Umbilical cord (tissue), 2 donors: ENCODE measurements around the gene C1orf21. TPM values are rescaled to one million over a fixed set of nuclear protein-coding genes. Genes with fewer than 3 reads are reported as not detected.
"Not testable (repeated sequence)": the region's sequence is repeated elsewhere in the genome, so short reads cannot be mapped to it uniquely, and the experiment has no call there.

Source experiments
- DNase-seq: peaks from one replicate; pipeline ENCODE4 v3.0.0-alpha.2; 2015; ENCODE audit warnings: low spot score
- total RNA-seq: library from RNA; depleted of rRNA; stranded (reverse); fragments of >200 nt; gene quantifications from one replicate; pipeline ENCODE4 v1.2.3, GENCODE V29; 2014; ENCODE audit warnings: low replicate concordance; ENCODE audit not compliant: insufficient read depth

Gene C1orf21, protein sequence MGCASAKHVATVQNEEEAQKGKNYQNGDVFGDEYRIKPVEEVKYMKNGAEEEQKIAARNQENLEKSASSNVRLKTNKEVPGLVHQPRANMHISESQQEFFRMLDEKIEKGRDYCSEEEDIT
- 54.7 TPM for total RNA-seq

DNA sequence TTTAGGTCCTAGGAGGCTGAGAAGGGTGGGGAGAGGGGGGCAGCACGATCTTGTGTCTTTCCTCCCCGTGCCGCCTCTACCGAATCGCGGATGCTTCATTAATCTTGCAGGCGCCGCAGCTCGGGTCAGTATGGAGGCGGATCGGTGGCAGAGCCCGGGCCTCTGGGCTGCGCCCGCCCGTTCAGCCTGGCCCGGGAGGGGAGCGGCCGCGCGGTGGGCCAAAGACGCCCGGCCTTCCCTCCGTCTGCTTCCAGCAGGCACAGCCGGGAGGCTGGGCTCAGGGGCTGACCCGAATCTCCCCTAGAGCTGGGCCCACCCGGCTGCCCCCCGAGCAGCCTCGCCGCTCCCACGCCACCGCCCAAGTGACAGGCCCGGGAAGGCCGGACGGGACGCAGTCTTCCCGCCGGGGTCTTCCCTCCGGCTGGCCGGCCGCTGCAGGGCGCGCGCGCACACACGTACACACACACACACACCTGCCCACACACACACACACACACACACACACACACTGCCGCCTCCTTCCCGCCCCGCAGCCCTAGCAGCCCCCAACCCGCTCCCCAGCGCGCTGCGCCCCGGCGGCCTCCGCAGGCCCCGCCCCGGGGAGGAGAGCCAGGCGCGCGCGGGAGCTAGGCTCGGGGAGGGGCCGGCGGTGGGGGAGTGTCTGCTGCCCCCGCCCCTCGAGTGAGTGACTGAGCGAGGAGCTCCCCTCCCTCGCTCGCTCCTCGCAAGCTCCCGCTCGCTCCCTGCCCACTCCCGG, at the start of gene C1orf21:
TSS of gene C1orf21 (plus strand) at position 718 of the 757 bp plus-strand sequence. CDS start 90,481 bp downstream, outside the sequence.
- DNase-seq: peak; percentile 96

DNA sequence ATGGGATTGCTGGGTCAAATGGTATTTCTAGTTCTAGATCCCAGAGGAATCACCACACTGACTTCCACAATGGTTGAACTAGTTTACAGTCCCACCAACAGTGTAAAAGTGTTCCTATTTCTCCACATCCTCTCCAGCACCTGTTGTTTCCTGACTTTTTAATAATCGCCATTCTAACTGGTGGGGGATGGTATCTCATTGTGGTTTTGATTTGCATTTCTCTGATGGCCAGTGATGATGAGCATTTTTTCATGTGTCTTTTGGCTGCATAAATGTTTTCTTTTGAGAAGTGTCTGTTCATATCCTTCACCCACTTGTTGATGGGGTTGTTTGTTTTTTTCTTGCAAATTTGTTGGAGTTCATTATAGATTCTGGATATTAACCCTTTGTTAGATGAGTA, 49.0 kb upstream of the C1orf21 start:
- DNase-seq: not testable (repeated sequence)

DNA sequence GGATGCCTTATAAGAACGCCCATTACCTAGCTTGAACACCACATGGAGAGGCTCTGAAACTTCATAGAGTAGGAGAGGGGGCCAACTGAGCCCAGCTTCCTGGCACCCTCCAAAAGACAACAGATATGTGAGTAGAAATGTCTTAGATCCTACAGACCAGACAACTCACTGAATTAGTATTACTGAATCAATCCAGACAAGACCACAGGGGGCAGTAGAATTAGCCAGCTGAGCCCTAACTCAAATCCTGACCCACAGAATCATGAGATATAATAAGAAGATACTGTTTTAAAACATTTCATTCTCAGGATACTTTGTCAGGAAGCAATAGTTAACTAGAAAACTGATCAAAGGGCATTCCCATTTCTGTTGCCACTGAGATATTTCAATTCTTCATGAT, 45.8 kb upstream of the C1orf21 start:
- no peak for DNase-seq

DNA sequence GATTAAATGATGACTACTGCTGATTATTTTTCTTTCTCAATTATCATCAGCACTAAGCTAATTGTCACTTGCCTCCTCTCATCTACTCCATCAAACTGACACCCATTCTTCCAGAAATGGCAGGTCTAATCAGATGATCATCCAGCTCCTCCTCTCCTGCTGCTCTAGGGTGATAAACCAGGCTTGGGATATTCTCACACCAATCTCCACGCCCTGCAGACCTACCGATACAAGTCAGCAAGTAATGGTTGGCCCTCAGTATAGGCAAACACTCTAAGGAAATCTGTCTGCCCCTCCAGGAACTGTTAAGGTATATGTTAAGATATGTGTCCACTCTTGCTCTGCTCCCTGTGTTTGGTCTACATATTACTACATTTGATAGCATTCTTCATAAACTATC, 36.3 kb upstream of the C1orf21 start:
- DNase-seq: no peak

DNA sequence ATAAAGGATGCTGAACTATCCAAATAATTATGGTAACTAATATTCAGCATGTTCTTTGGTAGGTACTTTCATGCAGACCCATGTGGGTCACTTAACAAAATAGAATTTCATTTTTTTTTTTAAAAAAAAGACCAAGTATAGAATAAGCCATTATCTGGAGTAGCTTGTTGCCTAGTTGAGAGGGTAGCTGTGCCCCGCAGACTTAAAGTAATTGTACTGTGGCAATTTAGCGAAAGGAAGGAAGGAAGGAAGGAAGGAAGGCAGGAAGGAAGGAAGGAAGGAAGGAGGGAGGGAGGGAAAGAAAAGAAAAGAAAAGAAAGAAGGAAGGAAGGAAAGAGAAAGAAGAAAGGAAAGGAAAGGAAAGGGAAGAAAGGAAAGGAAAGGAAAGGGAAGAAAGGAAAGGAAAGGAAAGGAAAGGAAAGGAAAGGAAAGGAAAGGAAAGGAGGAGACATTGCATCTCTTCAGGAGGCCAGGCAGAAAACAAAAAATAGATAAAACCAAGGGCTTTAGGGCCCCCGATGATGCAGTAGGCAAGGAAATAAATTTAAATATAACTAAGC, 35.3 kb upstream of the C1orf21 start:
- DNase-seq: no peak

DNA sequence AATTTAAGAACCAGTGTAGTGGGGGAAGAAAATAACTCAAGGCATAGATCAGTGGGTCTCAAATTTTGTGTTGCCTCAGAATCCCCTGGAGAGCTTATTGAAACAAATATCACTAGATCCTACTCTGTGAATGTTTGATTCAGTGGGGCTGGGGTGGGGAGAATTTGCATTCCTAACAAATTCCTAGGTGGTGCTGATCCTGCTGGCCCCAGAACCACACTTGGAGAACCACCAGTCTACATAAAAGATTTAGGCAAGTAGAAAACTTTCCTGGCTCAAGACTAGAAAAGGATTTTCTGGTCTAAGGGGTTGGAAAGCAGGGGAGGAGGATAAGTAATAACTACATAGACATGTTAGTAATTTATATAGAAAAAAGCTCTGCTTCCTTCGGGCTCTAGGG, 34.1 kb upstream of the C1orf21 start:
- DNase-seq: no peak

DNA sequence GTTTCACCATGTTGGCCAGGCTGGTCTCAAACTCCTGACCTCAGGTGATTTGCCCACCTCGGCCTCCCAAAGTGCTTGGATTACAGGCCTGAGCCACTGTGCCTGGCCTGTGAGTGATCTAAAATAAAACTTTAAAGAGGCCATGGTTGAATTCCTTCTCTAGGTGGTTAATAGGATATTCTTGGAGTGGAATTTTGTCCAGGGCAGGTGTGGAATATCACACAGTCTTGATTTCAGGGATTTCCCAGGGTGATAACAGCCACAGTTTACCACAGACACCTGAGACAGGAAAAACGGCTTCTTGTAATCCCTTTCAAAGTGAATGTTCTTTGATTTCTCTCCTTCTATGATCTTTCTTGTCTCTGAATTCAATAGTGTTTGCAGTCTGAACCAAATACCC, 32.1 kb upstream of the C1orf21 start:
- DNase-seq: no peak

DNA sequence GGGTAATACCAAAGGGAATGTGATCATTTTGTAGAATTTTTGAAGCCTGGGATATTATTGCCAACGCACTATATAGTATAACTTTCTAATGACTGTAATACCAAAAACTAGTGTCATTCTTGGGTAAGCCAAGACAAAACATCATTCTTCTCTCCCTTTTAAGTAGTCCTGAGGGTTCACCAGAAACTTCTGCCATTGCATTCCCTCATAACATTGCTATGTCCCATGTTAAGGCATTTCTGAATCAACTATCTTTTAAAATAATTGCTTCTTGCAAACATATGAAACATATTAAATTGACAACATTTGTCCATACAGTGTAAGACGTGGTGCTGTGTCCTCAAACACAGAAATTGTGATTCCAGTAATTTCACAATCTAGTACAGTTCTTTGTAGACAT, 29.9 kb upstream of the C1orf21 start:
- DNase-seq: no peak

DNA sequence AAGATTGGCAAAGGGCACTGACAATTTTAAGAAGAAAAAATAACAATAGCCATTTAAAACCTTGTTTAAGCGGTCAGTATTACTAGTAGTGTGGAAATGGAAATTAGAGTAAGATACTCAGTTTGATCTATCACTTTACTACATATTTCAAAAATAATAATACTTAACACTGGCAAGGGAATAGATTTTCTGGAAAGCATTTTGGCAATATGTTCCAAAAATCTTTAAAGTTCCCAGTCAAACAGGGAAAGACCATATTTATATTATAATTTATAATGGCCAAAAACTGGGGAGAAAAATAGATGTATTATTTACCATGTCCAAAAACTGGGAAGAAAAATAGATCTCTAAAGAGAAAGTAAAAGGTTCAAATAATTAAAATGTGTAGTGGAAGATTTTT, 28.6 kb upstream of the C1orf21 start:
- no peak for DNase-seq

DNA sequence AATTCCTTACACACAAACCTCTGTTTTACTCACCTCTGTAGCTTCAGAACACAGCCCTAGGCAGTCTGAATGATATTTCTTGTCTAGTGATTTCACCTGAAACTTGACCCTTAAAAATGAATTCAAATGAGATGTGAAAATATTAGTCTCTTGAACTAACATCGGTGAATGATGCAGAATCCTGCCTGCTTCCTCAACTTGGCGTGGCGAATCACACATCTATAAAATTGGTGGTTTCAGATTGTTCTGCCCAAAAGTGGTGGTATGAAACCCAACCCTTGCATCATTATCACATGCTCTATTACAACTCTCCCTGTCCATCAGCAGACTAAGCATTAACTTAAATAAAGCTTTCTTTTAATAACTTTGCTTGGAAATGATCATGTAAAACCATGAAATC, 26.9 kb upstream of the C1orf21 start:
- DNase-seq: peak; percentile 7

DNA sequence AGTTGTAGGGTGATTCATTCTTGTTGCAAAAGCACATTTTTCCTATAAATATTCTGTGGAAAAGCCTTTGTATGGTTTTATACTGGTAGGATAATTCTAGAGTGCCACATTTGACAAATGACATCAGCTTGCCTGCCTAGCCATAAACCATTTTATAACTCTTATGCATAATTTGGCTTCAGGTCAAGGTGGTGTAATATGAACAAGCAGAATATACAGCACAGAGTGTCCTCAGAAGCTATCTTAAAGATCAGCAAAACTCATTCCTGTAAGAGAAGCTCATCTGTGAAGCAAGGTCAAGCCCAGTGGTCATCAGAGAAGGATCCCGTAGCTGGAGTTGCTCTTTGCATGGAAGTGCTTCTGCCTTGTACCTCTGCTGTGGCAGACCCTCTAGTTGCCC, 24.0 kb upstream of the C1orf21 start:
- DNase-seq: peak; percentile 11

DNA sequence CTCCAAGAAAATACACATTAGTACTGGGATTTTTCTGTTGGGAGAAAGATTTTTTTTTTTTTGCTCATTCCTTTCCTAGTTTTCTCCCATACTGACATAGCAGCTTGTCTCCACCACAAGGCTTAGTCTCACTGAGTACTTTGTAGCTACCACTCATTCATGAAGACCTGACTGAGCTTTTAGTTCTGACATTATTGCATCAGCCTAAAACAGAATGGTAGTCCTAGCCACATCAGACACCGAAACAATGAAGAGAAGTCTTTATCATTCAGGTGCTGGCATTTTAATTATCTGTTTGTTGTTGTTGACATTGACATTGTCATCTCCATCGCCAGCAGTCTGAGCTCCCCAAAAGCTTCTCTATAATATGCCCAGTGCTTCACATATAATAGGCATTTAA, 21.1 kb upstream of the C1orf21 start:
- no peak for DNase-seq

DNA sequence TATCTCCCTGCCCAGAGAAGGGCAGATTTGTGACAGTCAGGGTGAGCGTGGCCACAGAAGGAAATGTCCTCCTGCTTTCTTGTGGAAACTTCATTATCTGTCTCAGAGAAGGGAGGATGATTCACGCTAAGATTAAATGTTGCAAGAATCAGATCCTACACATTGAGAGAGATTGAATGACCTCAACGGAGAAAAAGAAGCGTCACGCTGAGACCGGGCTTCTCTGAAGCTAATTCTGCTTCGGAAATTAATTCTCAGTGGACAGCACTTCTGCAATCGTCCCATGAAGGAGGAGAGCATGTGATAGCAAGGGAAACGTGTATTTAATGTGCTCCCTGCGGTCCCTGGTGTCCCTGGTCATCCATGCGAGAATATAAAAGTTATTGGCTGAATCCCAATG, 19.8 kb upstream of the C1orf21 start:
- DNase-seq: peak; percentile 52

DNA sequence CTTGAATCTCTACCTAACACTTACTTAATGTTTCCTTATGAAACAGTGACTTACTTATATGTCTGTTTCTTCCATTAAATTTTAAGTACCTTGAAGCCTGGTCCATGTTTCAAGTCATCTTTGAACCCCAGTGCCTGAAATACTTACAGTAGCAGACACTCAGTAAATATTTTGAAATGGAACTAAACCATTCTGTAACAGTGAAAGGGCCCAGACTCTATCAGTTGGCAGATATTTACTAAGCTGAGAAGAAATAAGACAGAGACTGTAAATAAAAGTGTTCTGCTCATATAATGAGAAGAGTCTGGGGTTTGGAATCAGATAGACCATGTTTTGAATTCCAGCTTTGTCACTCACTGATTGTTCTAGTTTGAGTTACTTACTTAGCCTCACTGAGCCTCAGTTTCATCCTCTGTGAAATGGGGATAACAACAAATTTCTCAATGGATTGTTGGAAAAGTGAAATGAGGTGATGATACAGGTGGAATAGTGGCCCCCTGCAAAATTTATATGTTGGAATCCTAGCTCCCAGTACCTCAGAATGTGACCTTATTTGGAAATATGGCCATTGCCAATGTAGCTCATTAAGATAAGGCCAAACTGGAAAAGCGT, 19.3 kb upstream of the C1orf21 start:
- DNase-seq: peak; percentile 2

DNA sequence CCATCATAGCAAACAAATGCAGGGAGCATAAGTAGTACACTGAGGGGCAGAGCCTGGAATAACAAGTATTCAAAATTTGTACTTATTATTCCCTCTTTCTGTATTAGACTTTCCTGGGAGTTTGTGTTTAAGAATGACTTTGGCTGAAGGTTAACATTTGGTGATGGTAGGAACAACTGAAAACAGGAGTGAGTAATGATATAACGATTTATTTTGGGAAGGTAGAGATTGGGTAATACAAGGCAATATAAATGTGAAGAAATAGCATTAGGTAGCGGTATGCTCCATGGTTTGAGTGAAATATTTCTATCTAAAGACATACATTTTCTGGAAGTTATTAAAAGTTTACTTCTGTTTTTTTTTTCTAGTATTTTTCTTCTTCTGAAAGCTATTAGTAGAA, 18.5 kb upstream of the C1orf21 start:
- DNase-seq: no peak

DNA sequence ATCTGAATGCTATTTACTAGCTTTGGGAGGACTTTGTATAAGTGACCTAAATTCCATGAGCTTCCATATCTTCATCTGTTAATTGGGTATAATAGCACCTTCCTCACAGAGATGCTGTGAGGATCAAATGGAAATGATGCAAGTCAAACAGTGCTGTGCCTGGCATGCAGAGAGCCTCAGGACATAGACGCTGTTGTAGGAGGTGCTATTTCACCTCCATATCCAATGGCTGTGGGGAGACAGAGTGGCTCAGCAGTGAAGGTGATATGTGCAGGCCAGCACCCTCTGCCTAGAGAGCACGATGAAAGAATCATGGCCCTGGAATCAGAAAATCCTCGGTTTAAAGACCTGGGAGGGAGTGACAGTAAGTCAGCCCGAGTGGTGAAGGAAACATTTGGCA, 16.0 kb upstream of the C1orf21 start:
- DNase-seq: no peak

DNA sequence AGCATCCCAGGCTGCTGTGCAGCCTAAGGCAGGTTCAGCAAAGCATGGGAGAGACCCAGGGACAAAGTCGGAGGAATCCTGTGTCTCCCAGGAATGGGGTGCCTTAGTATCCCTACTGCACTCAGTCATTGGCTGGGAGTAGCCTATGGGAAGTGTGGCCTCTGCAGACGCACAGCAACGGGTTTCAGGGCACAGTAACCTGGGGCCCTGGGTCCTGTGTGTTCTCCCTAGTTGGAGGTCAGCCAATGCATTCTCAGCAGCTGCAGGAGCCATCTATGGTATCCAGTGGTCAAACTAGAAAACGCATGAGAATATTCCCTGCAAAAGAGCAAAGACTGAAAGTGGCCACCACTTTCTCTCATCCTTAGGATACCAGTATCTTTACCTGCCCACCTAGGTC, 13.7 kb upstream of the C1orf21 start:
- DNase-seq: no peak

DNA sequence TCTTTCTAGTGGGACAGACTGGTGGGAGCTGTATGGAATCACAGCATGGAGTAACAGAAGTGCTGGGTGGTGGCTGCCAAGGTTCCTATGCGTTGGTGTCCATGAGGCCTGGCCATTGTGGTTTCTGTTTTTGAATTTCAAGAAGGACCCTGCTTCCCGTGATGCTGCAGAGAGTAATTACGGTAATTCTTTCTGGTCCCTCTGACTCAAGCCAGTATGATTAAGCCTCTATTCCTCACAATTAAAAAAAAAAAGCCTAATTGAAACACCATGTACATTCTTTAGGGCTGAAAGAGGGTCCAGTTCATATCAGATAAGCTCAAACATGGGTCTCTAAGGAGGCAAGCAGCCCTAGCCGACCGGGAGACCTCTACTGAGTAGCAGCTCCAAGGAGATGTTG, 10.5 kb upstream of the C1orf21 start:
- no peak for DNase-seq

DNA sequence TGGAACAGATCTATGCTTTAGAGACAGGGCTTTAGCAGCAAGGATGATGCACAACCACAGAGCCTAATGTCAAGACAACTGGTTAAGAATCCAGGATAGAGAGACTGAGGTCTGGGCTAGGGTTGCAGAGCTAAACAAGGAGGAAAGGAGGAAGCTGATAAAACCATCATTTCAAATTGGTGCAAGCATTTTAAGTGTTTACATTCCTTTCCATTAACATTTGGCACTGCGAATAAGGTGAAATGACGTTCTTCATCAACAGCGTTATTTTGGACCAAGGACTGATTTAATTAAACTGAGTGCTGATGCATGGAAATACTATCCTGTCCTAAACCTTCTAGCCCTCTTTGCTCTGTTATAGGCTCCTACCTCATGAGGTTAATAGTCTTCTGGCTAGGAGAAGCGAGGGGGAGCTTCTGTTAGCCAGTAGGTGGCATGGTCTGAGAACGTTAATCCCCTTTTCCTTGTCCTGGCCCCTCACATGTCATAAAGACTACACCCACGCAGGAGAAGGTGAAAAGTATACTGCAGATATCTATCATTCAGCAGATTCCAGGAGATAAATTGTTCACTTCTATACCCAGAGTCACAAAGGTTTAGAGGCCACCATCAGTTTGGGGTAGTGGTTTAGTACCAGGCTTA, 7.6 kb upstream of the C1orf21 start:
- no peak for DNase-seq

DNA sequence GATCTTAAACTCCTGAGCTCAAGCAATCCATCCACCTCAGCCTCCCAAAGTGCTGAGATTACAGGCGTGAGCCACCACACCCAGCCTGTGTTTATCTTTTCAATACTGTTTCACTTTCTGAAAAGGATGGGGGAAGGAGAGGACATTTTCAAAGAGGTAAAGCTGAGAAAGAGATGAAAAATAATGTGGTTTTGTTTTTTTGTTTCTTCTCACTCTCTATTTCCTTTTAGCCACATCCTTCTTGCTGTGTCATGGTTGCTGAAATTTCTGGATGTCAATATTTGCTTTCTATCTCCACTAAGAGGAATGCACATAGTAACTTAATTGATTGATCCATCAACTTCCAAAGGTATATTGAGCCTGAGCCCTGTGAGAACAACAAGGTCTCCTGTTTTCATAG, 6.4 kb upstream of the C1orf21 start:
- DNase-seq: no peak

DNA sequence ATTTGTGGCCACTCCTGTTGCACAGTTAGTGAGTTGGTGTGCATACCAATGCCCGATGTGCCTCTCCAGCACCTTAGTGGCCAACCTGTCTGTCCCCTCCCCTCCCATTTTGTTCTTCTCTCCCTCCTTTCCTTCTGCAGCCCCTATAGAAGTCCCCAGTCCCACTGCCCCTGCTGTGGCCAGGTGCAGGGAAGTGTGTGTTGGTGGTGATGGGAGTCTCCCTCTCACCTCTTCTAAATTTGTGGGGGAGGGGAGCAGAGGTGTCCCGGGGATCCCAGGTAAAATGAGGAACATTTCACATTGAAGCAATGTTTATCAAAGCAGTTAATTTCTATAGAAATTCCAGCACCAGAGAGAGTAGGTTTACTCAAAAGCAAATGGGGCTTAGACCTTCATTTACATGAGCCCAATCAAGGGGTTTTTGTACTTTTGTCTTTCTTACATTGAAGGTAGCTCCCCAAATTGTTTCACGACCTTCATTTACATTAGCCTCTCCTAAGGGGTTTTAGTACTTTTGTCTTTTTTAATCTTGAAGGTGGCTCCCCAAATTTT, 3.0 kb upstream of the C1orf21 start:
- DNase-seq: no peak

DNA sequence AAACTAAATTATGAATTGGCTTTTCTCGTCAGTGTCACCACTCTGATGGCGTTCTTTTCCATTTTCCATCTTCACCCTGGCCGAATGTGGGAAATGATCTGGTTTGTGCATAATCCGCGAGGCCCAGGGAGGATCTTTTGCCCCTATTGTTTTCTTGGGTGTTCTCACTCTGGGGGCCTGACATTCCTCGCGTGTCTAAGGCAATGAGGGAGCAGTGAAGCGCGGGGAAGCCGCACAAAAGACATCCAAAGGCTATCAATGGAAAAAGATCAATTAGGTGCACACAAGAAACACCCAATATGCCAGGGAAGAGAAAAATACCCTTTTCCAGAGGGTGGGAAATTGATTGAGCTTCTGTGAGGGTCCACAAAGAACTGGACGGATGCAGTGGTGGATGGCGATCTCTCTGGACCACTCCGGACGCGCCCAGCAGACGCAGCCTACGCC, 941 bp upstream of the C1orf21 start:
- no peak for DNase-seq
